ENCODE data around the gene BROX.

DNA sequence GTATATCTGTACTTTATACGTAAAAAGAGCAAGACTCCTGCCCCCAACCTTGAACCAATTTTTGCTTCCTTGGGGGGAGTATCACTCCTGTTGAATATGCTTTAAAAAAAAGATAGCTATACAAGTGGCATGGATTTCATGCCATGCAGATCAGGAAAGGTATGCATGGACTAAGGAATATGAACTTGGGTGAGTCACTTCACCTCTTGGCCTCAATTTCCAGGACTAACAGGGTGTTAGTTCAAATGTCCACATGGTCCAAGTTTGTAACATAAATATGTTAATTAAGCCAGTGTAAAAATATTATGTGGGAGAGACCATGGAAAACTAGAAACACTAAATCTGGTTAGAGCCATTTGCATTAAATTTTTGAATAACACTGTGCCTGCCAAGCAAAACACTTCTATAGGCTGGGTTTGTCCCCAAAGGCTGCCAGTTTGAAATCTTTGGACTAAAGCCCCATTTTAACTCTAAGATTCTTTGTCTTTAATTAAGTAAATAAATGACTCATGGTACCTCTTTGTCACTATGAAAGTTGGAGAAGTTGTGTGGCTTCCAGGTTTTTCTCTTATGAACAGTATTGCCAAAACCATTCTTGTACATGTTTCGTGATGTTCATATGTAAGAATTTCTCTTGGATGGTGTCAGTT is 57.7 kb downstream of the BROX start:
- TF ChIP-seq CTCF (IDR thresholded peaks at IDR 0.05) (no peak), POLR2A (IDR thresholded peaks at IDR 0.05) (no peak)

All from testis (tissue), 2 donors.